Transverse colon (tissue), 3 donors: Measurements from ENCODE around the gene CCDC33.

Source experiments
- EP300 ChIP-seq: sonication (generic); formaldehyde crosslinking; IDR thresholded peaks from one replicate; pipeline ENCODE4 v1.6.1; 2017; ENCODE audit warnings: antibody characterized with exemption, low read depth
- TF ChIP-seq, protein P1 (sequence below), 5 experiments: fragments of 200-600 bp in 3 of 5; fragments of 450-650 bp in 2 of 5; sonication (generic) in 3 of 5; IDR thresholded peaks; 1 replicate in 2 of 5; 2 replicates in 3 of 5; pipeline ENCODE4 v1.5.1; 2016 to 2017; ENCODE audit warnings: antibody characterized with exemption in 5 of 5, inconsistent platforms in 3 of 5, mild to moderate bottlenecking in 2 of 5, moderate library complexity in 1 of 5

DNA sequence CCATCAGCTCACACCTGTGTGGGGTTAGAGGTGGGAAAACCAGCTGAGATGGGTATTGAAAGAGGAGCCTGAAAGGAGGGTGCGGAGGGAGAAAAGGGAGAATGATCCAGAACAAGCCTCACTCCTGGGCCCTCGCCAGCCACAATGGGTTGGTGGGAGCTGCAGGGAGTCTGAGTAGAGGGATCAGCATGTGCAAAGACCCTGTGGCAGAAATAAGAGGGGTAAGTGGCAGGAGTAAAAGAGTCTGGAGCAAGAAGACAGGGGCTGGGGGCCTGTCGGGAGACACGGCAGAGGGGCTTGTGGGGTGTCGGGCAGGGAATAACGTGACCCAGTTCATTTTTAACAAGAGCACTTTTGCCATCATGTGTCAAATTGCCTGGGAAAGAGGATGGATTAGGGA is 34.0 kb downstream of the CCDC33 start:
- TF ChIP-seq, protein P1, sequence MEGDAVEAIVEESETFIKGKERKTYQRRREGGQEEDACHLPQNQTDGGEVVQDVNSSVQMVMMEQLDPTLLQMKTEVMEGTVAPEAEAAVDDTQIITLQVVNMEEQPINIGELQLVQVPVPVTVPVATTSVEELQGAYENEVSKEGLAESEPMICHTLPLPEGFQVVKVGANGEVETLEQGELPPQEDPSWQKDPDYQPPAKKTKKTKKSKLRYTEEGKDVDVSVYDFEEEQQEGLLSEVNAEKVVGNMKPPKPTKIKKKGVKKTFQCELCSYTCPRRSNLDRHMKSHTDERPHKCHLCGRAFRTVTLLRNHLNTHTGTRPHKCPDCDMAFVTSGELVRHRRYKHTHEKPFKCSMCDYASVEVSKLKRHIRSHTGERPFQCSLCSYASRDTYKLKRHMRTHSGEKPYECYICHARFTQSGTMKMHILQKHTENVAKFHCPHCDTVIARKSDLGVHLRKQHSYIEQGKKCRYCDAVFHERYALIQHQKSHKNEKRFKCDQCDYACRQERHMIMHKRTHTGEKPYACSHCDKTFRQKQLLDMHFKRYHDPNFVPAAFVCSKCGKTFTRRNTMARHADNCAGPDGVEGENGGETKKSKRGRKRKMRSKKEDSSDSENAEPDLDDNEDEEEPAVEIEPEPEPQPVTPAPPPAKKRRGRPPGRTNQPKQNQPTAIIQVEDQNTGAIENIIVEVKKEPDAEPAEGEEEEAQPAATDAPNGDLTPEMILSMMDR (IDR thresholded peaks at IDR 0.05), result no peak
- TF ChIP-seq EP300, result no peak
